HG03565 (cell line): ENCODE measurements around the gene MOSPD3.
A peak's percentile ranks its signal among the peaks of the same experiment; 100 is the strongest.

Experiments used
- ATAC-seq: cut with Tn5 transposase; IDR thresholded peaks from one replicate; pipeline ENCODE4 v1.9.1; 2021; ENCODE audit warnings: mild to moderate bottlenecking, moderate library complexity; ENCODE audit not compliant: unreplicated experiment

MOSPD3 gene

GRCh38 chr7:100621554-100621953 lies 9.2 kb downstream of the MOSPD3 start:
- ATAC-seq = no peak

DNA sequence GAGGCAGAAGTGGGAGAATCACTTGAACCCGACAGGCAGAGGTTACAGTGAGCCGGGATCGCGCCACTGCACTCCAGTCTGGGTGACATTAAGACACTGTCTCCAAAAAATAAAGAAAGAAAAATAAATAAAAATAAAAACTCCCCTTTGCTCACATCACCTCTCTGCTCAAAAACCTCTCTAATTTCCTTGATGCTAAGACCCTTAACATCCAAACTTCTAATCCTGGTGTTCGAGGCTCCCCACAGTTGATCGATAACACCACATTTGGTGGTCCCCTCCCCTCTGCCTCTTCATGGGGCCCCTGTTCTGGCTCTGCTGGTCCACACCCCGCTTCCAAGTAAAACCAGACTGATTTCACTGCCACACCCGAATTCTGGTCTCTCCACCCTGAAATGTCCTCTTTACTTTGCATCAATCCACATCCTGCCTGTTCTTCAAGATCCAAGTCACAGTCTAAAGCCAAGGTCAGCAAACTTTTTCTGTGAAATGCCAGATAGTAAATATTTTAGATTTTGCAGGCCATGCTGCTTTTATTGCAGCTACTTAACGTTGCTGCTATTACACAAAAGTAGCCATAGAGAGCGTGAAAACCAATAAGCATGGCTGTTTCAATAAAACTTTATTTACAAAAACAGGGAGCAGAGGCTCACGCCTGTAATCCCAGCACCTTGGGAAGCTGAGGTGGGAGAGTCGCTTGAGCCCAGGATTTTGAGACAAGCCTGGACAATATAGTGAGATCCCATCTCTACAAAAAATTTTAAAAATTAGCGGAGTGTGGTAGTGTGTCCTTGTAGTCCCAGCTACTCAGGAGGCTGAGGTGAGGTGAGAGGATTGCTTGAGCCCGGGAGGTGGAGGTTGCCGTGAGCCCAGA lies 11.8 kb downstream of the MOSPD3 start:
- no peak for ATAC-seq

GRCh38 chr7:100626055-100626454 lies 13.7 kb downstream of the MOSPD3 start:
- ATAC-seq = no peak

DNA sequence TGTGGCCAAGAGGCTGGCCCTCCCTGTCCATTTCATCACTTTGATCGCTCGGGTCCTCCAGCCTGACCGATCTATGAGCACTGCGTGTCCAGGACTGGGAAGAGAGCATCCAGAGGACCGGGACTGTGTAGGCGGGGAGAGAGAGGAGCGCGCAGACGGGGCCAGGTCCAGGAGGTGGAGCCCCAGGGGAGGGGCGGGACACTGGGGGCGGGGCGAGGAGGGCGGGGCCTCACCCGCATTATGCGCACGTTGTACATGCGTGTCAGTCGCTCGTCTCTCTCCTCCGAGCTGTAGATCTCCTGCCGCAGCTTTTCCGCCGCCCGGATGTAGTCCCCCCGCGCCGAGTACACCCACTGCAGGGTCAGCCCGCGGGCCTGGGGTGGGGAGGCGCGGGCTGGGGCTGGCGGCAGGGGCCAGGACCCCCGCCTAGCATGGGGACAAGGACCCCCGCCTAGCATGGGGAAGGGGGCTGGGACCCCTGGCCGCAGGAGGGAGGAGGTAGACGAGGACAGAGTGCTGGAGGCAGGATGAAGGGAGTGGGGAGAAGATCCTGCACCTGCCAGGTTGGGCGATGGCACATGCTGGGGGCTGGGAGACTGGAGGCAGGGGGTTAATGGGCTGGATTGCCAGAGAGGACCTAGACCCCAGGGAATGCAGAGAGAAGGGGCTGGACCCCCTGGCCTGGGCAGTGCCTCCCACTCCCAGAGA lies 14.3 kb downstream of the MOSPD3 start:
- peak; percentile 53 for ATAC-seq

- no peak for ATAC-seq
These were observed 14.9 kb downstream of the MOSPD3 start for GRCh38 chr7:100627238-100627549.

GRCh38 chr7:100629117-100629716 lies 16.9 kb downstream of the MOSPD3 start:
- ATAC-seq = no peak

DNA sequence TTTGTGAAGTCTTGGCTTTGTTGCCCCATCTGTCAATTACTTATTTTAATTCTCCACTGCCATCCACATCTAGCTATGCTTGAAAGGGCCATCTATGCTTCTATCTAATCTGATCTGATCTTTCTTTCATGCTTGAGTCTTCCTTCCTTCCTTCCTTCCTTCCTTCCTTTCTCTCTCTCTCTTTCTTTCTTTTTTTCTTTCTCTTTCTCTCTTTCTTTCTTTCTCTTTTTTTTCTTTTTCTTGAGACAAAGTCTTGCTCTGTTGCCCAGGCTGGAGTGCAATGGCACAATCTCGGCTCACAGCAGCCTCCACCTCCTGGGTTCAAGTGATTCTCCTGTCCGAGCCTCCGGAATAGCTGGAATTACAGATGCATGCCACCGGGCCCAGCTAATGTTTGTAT lies 17.7 kb downstream of the MOSPD3 start:
- ATAC-seq = no peak

- no peak for ATAC-seq
These were observed 20.8 kb downstream of the MOSPD3 start for GRCh38 chr7:100632951-100633717.

DNA sequence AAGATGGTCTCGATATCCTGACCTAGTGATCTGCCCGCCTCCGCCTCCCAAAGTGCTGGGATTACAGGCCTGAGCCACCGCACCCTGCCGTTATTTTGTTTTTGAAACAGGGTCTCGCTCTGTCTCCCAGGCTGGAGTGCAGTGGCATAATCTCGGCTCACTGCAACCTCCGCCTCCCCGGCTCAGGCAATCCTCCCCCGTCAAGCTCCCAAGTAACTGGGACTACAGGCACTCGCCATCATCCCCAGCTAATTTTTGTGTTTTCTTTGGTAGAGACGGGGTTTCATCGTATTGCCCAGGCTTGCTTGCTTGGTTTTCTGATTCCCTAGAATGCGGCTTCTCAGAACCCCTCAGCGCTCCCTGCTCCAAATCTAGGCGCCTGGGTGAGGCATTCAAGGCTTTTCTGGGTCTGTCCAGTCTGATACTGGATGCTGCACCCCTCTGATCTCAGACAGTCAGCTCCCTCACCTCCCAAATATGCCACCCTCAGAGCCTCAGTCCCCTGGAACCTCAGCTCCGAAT lies 27.7 kb downstream of the MOSPD3 start:
- no peak for ATAC-seq

- no peak for ATAC-seq
These were observed 28.4 kb downstream of the MOSPD3 start for GRCh38 chr7:100640517-100641440.

DNA sequence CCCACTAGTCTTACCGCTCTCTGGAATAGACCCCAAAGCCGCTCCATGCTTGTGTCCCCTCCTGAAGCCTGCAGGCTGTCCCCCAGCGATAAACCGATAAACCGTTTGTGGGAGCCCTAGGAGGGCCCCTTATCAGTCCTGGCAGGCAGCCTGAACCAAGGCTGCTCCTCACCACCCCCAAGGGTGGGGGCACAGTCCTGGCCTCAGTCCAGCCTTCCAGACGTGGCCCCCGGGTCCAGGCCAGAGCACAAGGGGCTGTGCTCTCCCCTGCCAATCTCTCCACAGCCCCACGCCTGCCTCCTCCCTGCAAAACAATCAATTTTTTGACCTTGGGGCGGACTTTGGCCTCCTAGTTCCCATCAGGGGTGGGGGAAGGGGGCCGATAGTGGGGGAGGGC lies 29.1 kb downstream of the MOSPD3 start, which contains the start of gene TFR2:
TFR2 (minus strand) TSS at position 90 of the 397 bp plus-strand sequence; CDS start at position 47, 43 bp downstream.
- ATAC-seq = no peak

DNA sequence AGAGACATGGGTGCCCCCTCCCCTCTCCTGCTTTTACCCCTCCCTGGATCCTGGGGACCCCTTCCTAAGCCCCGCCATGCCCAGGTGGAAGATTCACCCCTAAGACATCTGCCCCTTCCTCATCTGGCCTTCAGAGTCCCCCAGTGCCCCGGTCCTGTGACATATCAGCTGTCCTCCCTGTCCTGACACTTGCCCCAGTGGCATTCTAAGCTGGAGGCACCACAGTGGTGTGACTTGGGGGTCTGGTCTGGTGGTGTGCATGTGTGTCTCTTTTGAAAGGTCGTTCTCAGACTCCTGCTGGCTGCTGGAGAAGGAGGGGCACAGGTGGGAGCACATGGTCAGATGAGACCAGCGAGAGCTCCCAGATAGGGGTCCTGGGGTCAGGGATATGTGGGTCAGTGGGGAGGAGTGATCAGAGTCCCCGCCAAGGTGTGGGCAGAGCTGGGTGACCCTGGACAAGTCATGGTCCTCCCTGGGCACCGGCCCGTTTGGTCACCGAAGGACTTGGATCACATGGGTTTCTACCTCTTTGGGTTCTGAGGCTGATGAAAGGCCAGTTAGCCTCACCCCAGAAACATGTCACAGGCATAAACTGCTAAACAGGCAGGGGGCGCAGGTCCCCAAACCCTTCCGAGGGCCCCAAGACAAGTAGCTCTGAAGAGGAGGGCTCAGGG lies 29.7 kb downstream of the MOSPD3 start:
- no peak for ATAC-seq

DNA sequence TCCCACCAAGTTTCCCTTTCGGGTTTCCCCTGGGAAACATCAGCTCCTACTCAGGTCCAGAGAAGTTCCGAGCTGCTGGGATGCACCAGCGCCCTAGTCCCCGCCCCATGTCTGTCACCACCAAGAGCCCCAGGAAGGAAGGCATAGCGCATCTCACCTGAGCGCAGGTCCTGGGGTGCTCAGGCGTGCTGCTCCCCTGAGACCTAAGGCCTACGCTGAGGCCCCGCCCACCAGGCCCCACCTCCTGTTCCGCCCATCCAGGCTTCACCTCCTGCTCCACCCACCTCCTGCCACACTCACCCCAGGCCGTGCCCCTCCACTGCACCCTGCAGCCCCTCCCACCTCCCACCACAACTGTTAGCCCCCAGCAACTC lies 30.2 kb downstream of the MOSPD3 start:
- ATAC-seq = no peak

GRCh38 chr7:100649826-100650565 lies 37.7 kb downstream of the MOSPD3 start:
- no peak for ATAC-seq

GRCh38 chr7:100654908-100655831 lies 42.8 kb downstream of the MOSPD3 start:
- ATAC-seq = no peak

DNA sequence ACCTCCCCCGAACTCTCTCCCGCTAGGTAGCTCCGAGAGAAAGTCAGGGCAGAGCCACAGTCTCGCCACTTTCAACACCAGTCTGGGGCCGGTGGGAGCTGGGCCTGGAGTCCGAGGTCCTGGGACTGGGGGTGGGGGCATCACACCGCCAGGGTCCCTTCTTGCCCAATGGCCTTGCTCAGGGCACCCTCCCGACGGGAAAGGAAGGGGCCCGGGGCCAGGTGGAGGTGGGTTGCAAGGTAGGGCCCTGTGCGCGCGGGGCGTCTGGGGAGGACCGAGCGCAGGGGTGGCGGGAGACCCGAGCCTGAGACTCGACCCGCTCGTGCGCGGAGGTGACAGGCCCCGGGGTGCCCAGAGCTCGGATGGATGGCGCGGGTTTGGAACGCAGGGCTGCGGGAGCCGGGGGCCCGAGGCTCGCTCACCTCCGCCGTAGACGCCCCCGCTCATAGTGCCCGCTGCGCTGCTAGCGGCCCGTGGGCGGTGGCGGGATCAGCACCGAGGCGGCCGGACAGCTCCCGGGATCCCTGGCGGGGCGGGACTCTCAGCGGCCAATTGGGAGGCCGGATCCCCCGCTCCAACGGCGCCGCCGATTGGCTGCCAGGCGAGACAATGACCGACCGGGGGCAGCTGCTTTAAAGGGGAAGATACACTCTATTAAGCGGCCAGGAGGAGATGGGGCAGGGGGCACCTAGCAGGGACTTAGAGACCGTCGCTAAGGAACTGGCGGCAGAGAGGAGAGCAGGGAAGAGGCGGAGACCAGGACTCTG lies 43.8 kb downstream of the MOSPD3 start, which contains the start of gene ACTL6B:
ACTL6B (minus strand) TSS at position 541 of the 767 bp plus-strand sequence; CDS start at position 447, 94 bp downstream.
- no peak for ATAC-seq
